OCI-LY7 (cell line): ENCODE results near the gene PTDSS2. TPM values are rescaled to one million over a fixed set of nuclear protein-coding genes. Genes with fewer than 3 reads are reported as not detected.

Experiments
- BruUV-seq: library from RNA; stranded (reverse); fragments of 400-500 nt; replicated peaks from 2 replicates; lab custom pipeline; 2021; lab: Mats Ljungman, UMichigan
- CTCF ChIA-PET: fragments of 300-600 bp; sonication (Branson Sonifier 250); formaldehyde crosslinking; loops from one replicate; lab custom pipeline; 2022; ENCODE audit warnings: antibody characterized with exemption; ENCODE audit not compliant: unreplicated experiment; lab: Charles Lee
- POLR2A ChIA-PET: fragments of 300-600 bp; sonication (Branson Sonifier 250); formaldehyde crosslinking; loops from one replicate; lab custom pipeline; 2022; ENCODE audit warnings: antibody characterized with exemption; lab: Charles Lee
- DNase-seq: peaks from one replicate; pipeline ENCODE4 v3.0.0-alpha.2; 2015; ENCODE audit warnings: low spot score
- H2AFZ ChIP-seq: fragments of 200-600 bp; sonication (generic), shearing (Covaris generic); 2 replicates; pipeline ENCODE4 v1.6.1; 2014; ENCODE audit warnings: mild to moderate bottlenecking, antibody characterized with exemption, low read length, moderate library complexity
- H3K27ac ChIP-seq: fragments of 200-600 bp; sonication (generic); 2 replicates; pipeline ENCODE4 v1.5.1; 2014; ENCODE audit warnings: mixed run types, low read depth, mild to moderate bottlenecking, moderate library complexity, low read length, inconsistent platforms; ENCODE audit not compliant: poor library complexity, severe bottlenecking
- H3K36me3 ChIP-seq: fragments of 200-600 bp; sonication (generic); 2 replicates; pipeline ENCODE4 v1.6.1; 2014; ENCODE audit warnings: mild to moderate bottlenecking, antibody characterized with exemption, low read length, moderate library complexity, mixed read lengths; ENCODE audit not compliant: insufficient read depth
- H3K4me1 ChIP-seq: fragments of 200-600 bp; sonication (generic); 2 replicates; pipeline ENCODE4 v1.5.1; 2014; ENCODE audit warnings: mild to moderate bottlenecking, low read length; ENCODE audit not compliant: insufficient read depth, poor library complexity, severe bottlenecking
- H3K4me2 ChIP-seq: fragments of 200-600 bp; sonication (generic); 2 replicates; pipeline ENCODE4 v1.6.1; 2014; ENCODE audit warnings: mild to moderate bottlenecking, low read length
- H3K4me3 ChIP-seq: fragments of 200-600 bp; sonication (generic); 2 replicates; pipeline ENCODE4 v1.5.1; 2014; ENCODE audit warnings: mild to moderate bottlenecking, low read depth, low read length; ENCODE audit not compliant: poor library complexity, severe bottlenecking
- H3K79me2 ChIP-seq: fragments of 200-600 bp; sonication (generic); 2 replicates; pipeline ENCODE4 v1.6.1; 2016; ENCODE audit warnings: low read depth, mild to moderate bottlenecking, low read length, moderate library complexity, mixed read lengths; ENCODE audit not compliant: insufficient read depth
- H3K9me2 ChIP-seq: fragments of 200-600 bp; sonication (generic); 2 replicates; pipeline ENCODE4 v1.6.1; 2016; ENCODE audit warnings: mild to moderate bottlenecking, low read length, mixed read lengths; ENCODE audit not compliant: insufficient read depth
- H3K9me3 ChIP-seq: fragments of 200-600 bp; sonication (generic); 2 replicates; pipeline ENCODE4 v1.6.1; 2014; ENCODE audit warnings: mild to moderate bottlenecking, mixed run types, low read length, mixed read lengths
- H4K20me1 ChIP-seq: fragments of 200-600 bp; sonication (generic); 2 replicates; pipeline ENCODE4 v1.6.1; 2014; ENCODE audit warnings: mild to moderate bottlenecking, antibody characterized with exemption, low read length, moderate library complexity, mixed read lengths; ENCODE audit not compliant: insufficient read depth
- EZH2phosphoT487 ChIP-seq: fragments of 200-600 bp; sonication (generic); IDR thresholded peaks from 2 replicates; pipeline ENCODE4 v1.6.1; 2018; ENCODE audit warnings: low read depth, borderline replicate concordance, mild to moderate bottlenecking, mixed run types, antibody characterized with exemption, low read length, moderate library complexity, mixed read lengths
- intact Hi-C: fragments of 100-400 bp; cut with micrococcal nuclease; formaldehyde crosslinking; loops from one replicate; pipeline ENCODE4 v1.10.0; 2022; ENCODE audit not compliant: unreplicated experiment
- total RNA-seq, 2 experiments: library from RNA; depleted of rRNA in 1 of 2; stranded (reverse); fragments of >200 nt in 1 of 2; shearing (Covaris generic) in 1 of 2; gene quantifications; 2 replicates each; pipeline ENCODE4 v1.2.3, GENCODE V29; 2014 to 2022
- TF ChIP-seq, protein P1 (sequence below): fragments of 200-600 bp; sonication (generic); conservative IDR thresholded peaks from 2 replicates; pipeline ENCODE4 v1.5.1; 2014; ENCODE audit warnings: mild to moderate bottlenecking, antibody characterized with exemption, low read length, moderate library complexity, mixed read lengths

PTDSS2 gene
- total RNA-seq, 2 experiments from 2014 or later = 27.8 to 32.7 TPM

DNA sequence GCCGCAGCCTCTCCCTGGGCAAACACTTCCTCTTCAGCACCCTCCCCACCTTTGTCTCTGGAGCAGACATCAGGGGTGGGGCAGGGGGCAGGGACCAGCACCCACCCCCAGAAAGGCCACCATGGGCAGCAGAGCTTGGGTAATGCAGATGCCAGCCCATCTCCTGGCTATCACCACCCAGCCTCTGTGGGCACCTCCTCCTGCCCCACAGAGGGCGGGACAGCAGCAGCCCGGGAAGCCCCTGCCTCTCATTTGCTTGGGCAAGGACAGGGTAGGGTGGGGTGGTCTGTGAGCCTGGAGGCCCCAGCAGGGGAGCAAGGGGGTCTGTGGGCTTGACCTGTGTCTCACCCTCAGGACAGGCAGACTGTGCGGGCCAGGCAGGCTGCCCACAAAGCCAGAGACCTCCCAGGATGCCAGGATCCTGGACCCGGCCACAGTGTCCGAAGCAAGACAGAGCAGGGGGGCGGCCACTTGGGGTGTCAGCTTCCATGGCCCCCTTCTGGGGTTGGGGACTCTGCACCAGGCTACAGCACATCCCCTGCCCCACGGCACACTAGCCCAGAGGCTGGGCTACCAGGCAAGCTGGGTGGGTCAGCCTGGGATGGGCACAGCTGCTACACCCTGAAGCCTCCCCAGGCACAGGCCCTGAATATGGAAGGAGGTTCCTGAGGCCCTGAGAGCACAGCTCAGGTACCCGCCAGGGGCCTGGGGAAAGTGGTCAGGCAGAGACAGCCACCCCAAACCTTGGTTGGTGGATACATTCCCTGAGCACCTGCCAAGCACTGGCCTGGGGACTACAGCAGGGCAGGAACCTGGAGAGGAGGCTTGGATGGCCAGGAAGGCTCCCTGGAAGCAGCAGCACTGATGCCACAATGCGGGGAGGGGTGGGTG is 52.5 kb downstream of the PTDSS2 start:
- POLR2A ChIA-PET = interaction anchor here (0.9 kb wide), 1 partner anchor 416 kb away, joined by 3 read pairs; no protein-coding TSS in a partner anchor

DNA sequence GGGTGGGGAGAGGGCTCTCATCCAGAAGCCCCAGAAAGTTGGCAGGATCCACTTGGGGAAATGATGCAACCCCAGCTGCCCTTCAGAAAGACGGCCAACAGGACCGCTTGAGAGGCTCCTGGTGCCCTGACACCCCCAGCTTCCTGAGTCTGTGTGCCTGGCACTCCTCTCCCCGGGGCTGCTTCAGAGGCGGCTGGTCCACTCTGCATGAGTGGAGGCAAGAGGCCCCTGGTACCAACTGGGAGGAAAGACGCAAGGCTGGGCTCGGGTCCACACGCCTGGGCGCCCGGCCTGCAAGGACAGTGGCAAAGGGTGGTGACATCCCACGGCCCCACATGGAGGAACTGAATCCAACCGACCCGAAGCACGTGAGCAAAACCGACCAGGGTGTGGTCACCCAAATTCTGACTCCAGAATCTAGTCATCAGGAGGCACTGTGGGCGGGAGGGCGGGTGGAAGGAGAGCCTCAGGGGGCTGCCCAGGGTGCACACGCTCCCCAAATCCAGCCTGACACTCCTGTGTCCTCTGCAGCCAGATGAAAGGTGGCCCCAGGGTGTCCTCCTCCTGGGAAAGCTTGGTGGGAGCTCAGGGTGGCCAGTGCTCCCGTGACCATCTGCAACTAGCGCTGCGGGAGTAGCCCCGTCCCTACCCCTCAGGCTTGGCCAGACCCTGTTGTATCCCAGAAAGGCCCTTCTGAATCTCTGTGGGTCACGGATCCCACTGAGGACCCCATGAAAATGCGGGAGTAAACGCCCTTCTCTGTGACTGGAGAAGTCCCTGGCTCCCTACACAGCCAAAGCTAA is 53.3 kb downstream of the PTDSS2 start:
- intact Hi-C loops = no loop called here
- no TSS peak for BruUV-seq

More for the DNA sequence above, 52.5 kb downstream of the PTDSS2 start:
- no peak overlapping the region for H3K4me3 ChIP-seq
- no peaks in the 10 kb centered on the region for H3K9me2 ChIP-seq
- intact Hi-C loops = no loop called here
- no peak overlapping the region for H3K4me2 ChIP-seq
- no peak for DNase-seq
- H3K4me1 ChIP-seq = peaks cover 25% of the 10 kb centered on the region
- H2AFZ ChIP-seq = no peak overlapping the region
- H3K79me2 ChIP-seq = peaks cover 18% of the 10 kb centered on the region
- H3K36me3 ChIP-seq = peaks cover 46% of the 10 kb centered on the region
- no peaks in the 10 kb centered on the region for H4K20me1 ChIP-seq
- H3K9me3 ChIP-seq = no peaks in the 10 kb centered on the region
- no TSS peak for BruUV-seq
- TF ChIP-seq, protein P1, sequence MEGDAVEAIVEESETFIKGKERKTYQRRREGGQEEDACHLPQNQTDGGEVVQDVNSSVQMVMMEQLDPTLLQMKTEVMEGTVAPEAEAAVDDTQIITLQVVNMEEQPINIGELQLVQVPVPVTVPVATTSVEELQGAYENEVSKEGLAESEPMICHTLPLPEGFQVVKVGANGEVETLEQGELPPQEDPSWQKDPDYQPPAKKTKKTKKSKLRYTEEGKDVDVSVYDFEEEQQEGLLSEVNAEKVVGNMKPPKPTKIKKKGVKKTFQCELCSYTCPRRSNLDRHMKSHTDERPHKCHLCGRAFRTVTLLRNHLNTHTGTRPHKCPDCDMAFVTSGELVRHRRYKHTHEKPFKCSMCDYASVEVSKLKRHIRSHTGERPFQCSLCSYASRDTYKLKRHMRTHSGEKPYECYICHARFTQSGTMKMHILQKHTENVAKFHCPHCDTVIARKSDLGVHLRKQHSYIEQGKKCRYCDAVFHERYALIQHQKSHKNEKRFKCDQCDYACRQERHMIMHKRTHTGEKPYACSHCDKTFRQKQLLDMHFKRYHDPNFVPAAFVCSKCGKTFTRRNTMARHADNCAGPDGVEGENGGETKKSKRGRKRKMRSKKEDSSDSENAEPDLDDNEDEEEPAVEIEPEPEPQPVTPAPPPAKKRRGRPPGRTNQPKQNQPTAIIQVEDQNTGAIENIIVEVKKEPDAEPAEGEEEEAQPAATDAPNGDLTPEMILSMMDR = no peak
- TF ChIP-seq EZH2phosphoT487 = no peak
- CTCF ChIA-PET = no interaction called here
- no peak overlapping the region for H3K27ac ChIP-seq

More for the DNA sequence above, 53.3 kb downstream of the PTDSS2 start:
- CTCF ChIA-PET = no interaction called here
- POLR2A ChIA-PET = interaction anchor here (0.9 to 1.1 kb wide), 2 partner anchors 21 to 416 kb away, joined by 3 read pairs; no protein-coding TSS in a partner anchor
- Histone ChIP-seq H3K9me3 (no peaks in the 10 kb centered on the region), H3K27ac (no peak overlapping the region), H3K36me3 (peaks cover 38% of the 10 kb centered on the region), H3K9me2 (no peaks in the 10 kb centered on the region), H3K4me2 (peak overlapping the region; percentile 91; the same call in 1 of the 2 replicates), H2AFZ (no peak overlapping the region), H3K79me2 (peaks cover 23% of the 10 kb centered on the region), H4K20me1 (no peaks in the 10 kb centered on the region), H3K4me3 (no peak overlapping the region), H3K4me1 (peaks cover 32% of the 10 kb centered on the region)
- DNase-seq = no peak
- TF ChIP-seq, protein P1 = no peak
- TF ChIP-seq EZH2phosphoT487 = no peak
